ENCODE measurements around the gene HOTAIR.

Gene HOTAIR

GRCh38 chr12:53974084-53975063 is at the start of gene HOTAIR:
Gene HOTAIR, minus strand, starts transcription at chr12:53974954.
- no peak for DNase-seq

- DNase-seq: no peak
Measured at GRCh38 chr12:54024127-54024526, 49.4 kb upstream of the HOTAIR start.

GRCh38 chr12:54022960-54023884 is 48.5 kb upstream of the HOTAIR start:
- no peak for DNase-seq

- DNase-seq: no peak
Measured at GRCh38 chr12:54021432-54022013, 46.8 kb upstream of the HOTAIR start.

- DNase-seq: no peak
Measured at GRCh38 chr12:54020591-54021405, 46.0 kb upstream of the HOTAIR start.

GRCh38 chr12:54019924-54020590 is 45.3 kb upstream of the HOTAIR start:
- no peak for DNase-seq

- no peak for DNase-seq
Measured at GRCh38 chr12:54019091-54019811, 44.5 kb upstream of the HOTAIR start.

- no peak for DNase-seq
Measured at GRCh38 chr12:54018468-54018984, 43.8 kb upstream of the HOTAIR start.

- DNase-seq: peak; percentile 85
Measured at GRCh38 chr12:54017878-54018467, 43.2 kb upstream of the HOTAIR start.

- no peak for DNase-seq
Measured at GRCh38 chr12:54017027-54017788, 42.5 kb upstream of the HOTAIR start.

- no peak for DNase-seq
Measured at GRCh38 chr12:54016478-54016964, 41.8 kb upstream of the HOTAIR start.

- no peak for DNase-seq
Measured at GRCh38 chr12:54016051-54016450, 41.3 kb upstream of the HOTAIR start.

- DNase-seq: no peak
Measured at GRCh38 chr12:54015018-54015931, 40.5 kb upstream of the HOTAIR start.

GRCh38 chr12:54014377-54015017 is 39.7 kb upstream of the HOTAIR start:
- DNase-seq: no peak

- no peak for DNase-seq
Measured at GRCh38 chr12:54012631-54013409, 38.1 kb upstream of the HOTAIR start.

GRCh38 chr12:54011665-54012532 is 37.1 kb upstream of the HOTAIR start:
- DNase-seq: no peak

Data from activated CD4-positive, alpha-beta T cell treated with anti-CD3 and anti-CD28 coated beads, Interleukin-10, Interleukin-2, amounts not matched to agents 100 ng/mL and 50 ng/mL, durations not matched to agents 16 hours and 8 hours (primary cell).